GM21737 (cell line): ENCODE results near the gene SEMG2.

Experiments
- ATAC-seq: cut with Tn5 transposase; IDR thresholded peaks from one replicate; pipeline ENCODE4 v1.9.1; 2021; ENCODE audit warnings: mild to moderate bottlenecking, moderate library complexity; ENCODE audit not compliant: unreplicated experiment

The SEMG2 gene

GRCh38 chr20:45229264-45230056, 8.3 kb downstream of the SEMG2 start:
- no peak for ATAC-seq

DNA sequence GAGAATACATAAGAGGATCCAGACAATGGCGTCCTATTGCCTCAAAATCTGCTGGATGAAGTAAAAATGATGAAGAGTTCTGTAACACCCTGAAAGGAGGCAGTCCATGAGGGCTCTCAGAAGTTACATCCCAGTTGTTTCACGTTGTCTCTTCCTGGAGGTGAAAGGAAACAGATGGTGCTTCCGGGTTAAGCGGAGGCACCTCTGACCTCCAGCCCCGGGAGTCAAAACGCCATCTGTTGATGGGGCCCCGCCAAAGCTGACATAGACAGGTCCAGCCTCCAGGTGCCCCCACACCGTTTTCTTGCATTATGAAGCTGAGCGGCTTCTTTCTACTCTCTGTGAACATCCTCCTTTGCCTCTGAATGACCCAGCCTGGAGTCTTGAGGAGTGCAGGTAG, 9.5 kb downstream of the SEMG2 start:
- ATAC-seq, result no peak

DNA sequence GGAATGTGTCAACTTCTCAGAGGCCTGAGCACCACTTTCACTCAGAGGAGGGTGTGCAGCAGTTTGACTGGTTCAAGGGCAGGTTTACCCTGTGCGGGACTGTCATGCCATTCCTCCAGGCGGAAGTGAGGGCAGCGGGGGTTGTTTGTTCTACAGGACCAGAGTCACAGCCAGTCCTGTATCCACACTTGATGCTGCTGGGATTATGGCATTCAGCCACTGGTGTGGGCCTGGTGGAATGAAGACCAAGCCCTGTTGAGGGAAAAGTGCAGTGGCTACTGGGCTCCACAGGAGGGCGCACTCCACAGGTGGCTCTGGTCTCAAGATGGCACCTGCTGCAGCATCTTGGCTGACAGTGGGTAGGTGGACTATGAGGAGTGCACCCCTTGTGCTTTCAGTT, 14.8 kb downstream of the SEMG2 start:
- ATAC-seq, result no peak

GRCh38 chr20:45238139-45238538, 17.0 kb downstream of the SEMG2 start:
- ATAC-seq, result no peak

GRCh38 chr20:45246109-45246508, 24.9 kb downstream of the SEMG2 start:
- ATAC-seq, result no peak

GRCh38 chr20:45247865-45248264, 26.7 kb downstream of the SEMG2 start:
- no peak for ATAC-seq

DNA sequence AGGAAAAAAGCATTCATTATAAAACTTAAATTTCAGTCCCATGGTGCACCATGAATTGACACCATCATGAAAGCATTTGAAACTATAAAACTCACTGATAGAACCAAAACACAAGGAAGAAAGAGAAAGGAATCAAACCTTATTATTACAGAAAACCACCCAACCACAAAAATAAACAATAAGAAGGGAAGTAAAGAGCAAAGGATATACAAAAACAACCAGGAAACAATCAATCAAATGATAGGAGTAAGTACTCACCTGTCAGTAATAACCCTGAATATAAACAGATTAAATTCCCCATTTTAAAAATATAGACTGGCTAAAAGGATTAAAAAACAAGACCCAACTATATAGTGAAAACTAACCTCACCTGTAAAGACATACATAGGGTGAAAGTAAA, 27.4 kb downstream of the SEMG2 start:
- no peak for ATAC-seq

DNA sequence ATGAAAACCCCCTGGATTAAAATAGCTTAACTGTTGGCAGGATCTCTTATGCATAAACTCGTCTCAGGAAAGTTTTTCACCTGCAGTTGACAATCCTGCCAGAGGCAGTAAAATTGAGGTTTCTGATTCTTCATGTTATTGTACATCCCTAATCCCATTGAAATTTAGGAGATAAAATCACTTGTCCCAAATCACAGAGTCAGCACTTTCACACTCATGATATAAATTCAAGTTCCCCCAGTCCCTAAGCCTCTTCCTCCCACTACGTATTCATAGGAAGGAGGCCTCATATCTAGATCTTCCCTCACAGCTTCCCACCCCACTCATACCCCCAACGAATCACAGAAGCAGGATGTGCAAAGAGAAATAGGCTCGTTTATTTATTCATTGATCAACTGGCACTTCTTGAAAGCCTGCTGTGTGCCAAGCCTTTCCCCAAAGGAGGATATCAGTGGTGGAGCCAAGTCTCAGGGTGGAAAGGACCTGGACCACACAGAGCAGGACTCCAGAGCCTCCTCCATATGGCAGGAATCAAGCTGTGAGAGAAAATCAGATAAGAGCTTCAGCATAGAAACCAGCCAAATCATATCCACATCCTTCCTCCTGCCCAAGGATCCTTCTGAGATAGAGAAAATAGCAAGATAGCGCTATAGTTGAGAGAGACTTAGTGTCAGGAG, 30.8 kb downstream of the SEMG2 start:
- ATAC-seq, result no peak

DNA sequence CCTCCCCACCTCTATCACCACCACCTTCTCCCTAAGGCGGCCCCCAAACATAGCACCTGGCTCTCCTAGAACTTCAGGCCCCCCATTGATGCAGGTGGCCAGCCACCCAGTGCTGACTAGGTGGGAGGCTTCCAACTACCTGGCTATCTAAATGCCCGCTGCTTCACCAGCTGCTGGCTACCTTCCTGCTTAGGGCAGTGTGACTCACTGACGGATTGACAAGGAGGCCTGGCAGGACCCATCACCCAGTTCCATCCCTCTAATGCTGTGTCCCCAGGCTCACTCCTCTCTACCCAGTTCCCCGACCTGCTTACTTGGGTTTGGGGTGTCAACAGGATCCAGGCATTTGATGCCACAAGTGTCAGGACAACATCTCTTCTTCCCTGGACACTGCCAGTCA, 32.1 kb downstream of the SEMG2 start:
- ATAC-seq, result no peak

DNA sequence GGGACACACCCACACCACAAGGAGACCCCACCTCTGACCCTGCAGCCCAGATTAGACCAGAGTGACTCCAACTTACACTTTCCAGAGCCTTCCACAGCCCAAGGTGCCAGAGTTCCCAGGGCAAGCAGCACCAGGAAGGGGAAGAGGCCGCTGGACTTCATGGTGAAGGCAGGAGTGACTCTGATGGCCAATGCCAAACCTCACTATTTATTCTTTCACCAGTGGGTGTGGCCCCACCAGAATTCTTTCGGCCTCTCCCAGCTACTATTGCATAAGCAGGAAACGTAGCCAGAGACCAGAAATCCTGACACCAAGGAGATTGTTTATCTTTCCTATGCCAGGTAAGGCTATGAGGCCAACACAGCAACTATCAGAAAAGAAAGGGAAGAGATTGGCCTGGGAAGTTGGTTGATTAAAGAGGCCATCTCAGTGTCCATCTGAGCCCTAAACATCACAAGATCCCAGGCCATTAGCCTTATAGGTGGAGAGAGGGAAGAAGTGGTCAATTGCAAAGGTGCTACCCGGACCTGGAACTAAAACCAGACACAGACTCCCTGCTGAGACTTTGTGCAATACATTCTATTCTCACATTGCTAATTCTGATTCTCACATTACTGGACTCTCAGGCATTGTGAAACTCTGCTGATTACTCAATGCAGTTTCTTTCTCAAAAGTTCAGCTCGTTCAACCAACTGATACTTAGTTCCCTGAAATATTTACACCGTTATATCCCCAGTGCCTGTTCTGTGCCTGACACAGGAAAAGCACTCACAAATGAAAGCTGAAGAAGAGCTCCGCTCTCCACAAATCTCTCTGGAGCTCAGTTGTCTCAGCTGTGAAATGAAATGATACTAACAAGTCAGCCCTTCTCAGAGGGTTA, 33.5 kb downstream of the SEMG2 start, which contains the start of gene SLPI:
SLPI (minus strand) TSS at position 182 of the 880 bp plus-strand sequence; CDS start at position 161, 21 bp downstream.
- ATAC-seq, result no peak

GRCh38 chr20:45257161-45257560, 36.0 kb downstream of the SEMG2 start:
- no peak for ATAC-seq

DNA sequence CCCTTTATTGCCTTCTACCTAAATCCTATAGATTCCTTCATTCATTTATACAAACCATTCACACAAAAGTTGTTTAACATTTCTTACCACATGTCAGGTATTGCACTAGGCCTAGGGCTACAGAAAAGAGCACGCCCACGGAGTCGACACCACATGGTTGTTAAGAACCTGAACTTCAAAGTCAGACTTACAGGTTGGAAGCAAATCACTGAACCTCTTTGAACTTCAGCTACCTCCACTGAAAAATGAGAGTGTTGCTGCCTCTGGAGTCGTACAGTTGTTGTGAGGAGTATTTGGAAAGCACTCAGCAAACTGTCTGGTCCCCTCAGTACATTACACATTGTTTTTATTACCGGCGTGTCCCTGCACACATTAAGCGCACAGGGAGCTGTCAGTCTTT, 36.5 kb downstream of the SEMG2 start:
- no peak for ATAC-seq

- ATAC-seq, result no peak
Measured at GRCh38 chr20:45258259-45258658, 37.1 kb downstream of the SEMG2 start.

DNA sequence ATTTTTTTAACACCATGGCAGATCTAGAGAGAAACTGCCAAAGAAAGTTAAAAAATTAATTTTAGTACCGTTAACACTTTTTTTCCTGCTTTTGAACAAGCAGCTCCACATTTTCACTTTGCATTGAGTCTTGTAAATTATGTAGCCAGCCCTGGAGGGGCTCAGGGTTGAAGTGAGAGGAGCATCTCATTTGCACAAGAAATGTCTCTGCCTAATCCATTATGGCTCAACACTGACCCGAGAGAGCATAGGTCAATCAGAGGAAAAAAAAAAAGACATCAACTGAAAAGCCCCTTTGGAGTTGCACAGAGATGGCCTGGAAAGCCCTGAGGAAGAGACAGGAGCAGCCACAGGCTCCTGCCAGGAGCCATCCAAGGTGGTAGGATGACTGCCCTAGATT, 37.5 kb downstream of the SEMG2 start:
- ATAC-seq, result no peak

GRCh38 chr20:45263556-45264266, 42.5 kb downstream of the SEMG2 start:
- no peak for ATAC-seq

GRCh38 chr20:45266977-45267376, 45.8 kb downstream of the SEMG2 start:
- no peak for ATAC-seq

- no peak for ATAC-seq
Measured at GRCh38 chr20:45268531-45268930, 47.4 kb downstream of the SEMG2 start.

GRCh38 chr20:45269056-45269455, 47.9 kb downstream of the SEMG2 start:
- no peak for ATAC-seq

DNA sequence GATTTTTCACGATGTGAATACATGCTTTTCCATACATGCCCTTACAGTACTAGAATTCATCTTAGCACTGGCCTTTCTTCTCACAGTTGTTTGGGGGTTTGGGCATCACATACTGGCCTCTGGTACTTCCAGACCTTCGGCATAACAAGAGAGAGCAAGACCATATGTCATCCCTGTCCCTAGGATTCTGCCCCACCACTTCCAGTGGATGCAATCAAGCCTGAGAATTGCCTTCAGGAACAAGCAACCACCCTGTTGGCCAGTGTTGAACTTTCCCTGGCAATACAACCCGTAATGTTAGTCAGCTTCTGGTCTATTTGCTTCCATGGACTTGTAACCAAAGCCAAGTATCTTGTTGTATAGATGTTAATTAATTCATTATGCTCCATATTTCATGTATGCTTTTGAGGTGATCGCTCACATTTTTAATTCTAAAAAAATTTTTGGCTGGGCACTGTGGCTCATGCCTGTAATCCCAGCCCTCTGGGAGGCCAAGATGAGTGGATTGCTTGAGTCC, 48.6 kb downstream of the SEMG2 start:
- ATAC-seq, result no peak
